Lower leg skin (tissue), 4 donors: ENCODE data around the gene CHRNG. TPM values are rescaled to one million over a fixed set of nuclear protein-coding genes. Genes with fewer than 3 reads are reported as not detected.

ENCODE experiments used
- DNase-seq, 2 donors: peaks; one replicate each; pipeline ENCODE4 v3.0.0-alpha.2; 2019; ENCODE audit warnings: low spot score in 2 of 2
- H3K4me3 ChIP-seq: fragments of 200-600 bp; sonication (generic); 2 replicates; pipeline ENCODE4 v1.5.1; 2017; ENCODE audit warnings: mild to moderate bottlenecking, low read depth; ENCODE audit not compliant: poor library complexity, severe bottlenecking
- POLR2A ChIP-seq, 2 donors: fragments of 450-650 bp; IDR thresholded peaks; one replicate each; pipeline ENCODE4 v1.6.1; 2016 to 2017; ENCODE audit warnings: antibody characterized with exemption in 2 of 2, mild to moderate bottlenecking in 1 of 2, moderate library complexity in 1 of 2
- WGBS, 2 donors: methylation state at CpG; one replicate each; pipeline ENCODE4 v1.1.5; 2018; 5-methylcytosine and 5-hydroxymethylcytosine counted together
- intact Hi-C: fragments of 100-400 bp; cut with DNase I; formaldehyde crosslinking; loops from one replicate; pipeline ENCODE4 v1.15.0; 2023; ENCODE audit warnings: low total_unique reads
- total RNA-seq, 4 donors: library from RNA; depleted of rRNA; stranded (reverse); fragments of >200 nt; gene quantifications; one replicate each; pipeline ENCODE4 v1.1.0, GENCODE V29; 2016
- TF ChIP-seq, protein P1 (sequence below), 3 donors: fragments of 450-650 bp; IDR thresholded peaks; one replicate each; pipeline ENCODE4 v1.5.1; 2016; ENCODE audit warnings: antibody characterized with exemption in 3 of 3, mild to moderate bottlenecking in 3 of 3, moderate library complexity in 2 of 3

Gene CHRNG
- total RNA-seq, 4 donors from 2014 or later: not detected

- TF ChIP-seq, protein P1, sequence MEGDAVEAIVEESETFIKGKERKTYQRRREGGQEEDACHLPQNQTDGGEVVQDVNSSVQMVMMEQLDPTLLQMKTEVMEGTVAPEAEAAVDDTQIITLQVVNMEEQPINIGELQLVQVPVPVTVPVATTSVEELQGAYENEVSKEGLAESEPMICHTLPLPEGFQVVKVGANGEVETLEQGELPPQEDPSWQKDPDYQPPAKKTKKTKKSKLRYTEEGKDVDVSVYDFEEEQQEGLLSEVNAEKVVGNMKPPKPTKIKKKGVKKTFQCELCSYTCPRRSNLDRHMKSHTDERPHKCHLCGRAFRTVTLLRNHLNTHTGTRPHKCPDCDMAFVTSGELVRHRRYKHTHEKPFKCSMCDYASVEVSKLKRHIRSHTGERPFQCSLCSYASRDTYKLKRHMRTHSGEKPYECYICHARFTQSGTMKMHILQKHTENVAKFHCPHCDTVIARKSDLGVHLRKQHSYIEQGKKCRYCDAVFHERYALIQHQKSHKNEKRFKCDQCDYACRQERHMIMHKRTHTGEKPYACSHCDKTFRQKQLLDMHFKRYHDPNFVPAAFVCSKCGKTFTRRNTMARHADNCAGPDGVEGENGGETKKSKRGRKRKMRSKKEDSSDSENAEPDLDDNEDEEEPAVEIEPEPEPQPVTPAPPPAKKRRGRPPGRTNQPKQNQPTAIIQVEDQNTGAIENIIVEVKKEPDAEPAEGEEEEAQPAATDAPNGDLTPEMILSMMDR (IDR thresholded peaks at IDR 0.05): no peak
- TF ChIP-seq POLR2A (IDR thresholded peaks at IDR 0.05): no peak
- 76 to 82% methylated on average over 10 of the region's 10 CpGs for WGBS, 2 donors
- no peak overlapping the region for H3K4me3 ChIP-seq
- DNase-seq: no peak
- intact Hi-C loops: no loop called here
Measured at GRCh38 chr2:232493701-232494474, 45.6 kb upstream of the CHRNG start.

GRCh38 chr2:232494542-232494941 lies 45.0 kb upstream of the CHRNG start:
- intact Hi-C loops: no loop called here
- no peak for TF ChIP-seq POLR2A (IDR thresholded peaks at IDR 0.05)
- TF ChIP-seq, protein P1 (IDR thresholded peaks at IDR 0.05): no peak
- no peak for DNase-seq
- H3K4me3 ChIP-seq: no peak overlapping the region
- WGBS, 2 donors: 82 to 89% methylated on average over 2 to 5 of the region's 5 CpGs

DNA sequence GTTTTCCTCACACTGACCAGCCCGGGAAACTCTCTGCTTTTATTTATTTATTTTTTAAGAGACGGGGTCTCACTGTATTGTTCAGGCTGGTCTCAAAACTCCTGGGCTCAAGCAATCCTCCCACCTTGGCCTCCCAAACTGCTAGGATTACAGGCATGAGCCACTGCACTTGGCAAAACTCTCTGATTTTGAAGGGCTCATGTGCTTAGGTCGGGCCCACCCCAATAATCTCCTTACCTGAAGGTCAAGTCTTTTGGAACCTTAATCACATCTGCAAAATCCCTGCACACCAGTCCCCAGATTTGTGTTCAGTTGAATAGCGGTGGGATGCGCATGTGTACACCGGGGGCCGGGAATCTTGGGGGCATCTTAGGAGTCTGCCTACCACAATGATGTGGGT lies 44.2 kb upstream of the CHRNG start:
- TF ChIP-seq, protein P1 (IDR thresholded peaks at IDR 0.05): no peak
- no peak for TF ChIP-seq POLR2A (IDR thresholded peaks at IDR 0.05)
- intact Hi-C loops: no loop called here
- no peak for DNase-seq
- no peak overlapping the region for H3K4me3 ChIP-seq
- WGBS, 2 donors: 94% methylated on average over 7 of the region's 7 CpGs

DNA sequence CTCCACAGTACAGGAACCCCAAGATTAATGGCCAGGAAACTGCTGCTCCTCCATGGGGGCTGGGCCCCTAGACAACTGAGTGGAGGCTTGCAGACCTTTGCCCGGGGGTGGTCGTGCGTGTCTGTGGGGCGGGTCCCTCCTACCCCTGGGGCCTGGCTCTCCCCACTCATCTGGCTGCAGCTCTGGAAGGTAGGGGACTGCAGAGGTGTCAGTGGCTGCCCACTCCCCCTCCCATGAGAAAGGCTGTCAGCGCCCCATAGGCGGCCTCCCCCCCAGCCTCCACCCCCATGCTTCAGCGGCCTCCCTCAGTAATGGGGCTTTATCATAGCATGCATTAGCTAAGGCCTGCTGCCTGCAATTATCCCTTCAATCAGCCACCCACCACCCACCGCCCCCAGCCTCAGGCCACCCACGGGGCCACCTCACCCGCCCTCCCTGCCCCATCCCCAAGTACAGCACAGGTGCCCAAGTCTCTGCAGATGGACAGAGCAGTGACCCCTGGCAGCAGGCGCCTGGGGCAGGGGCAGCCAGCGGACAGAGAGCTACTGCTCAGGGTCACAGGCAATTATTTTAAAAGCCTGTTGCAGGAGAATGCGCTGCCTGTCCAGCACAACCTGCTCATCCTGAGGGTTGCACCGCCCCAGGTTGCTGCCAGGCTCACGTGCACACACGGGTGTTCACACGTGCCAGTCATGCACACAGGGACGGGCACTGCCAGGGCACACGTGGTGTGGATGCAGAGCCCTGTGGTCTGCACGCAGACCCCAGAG lies 42.8 kb upstream of the CHRNG start:
- 67 to 83% methylated on average over 8 to 14 of the region's 20 CpGs for WGBS, 2 donors
- no peak for TF ChIP-seq POLR2A (IDR thresholded peaks at IDR 0.05)
- TF ChIP-seq, protein P1 (IDR thresholded peaks at IDR 0.05): no peak
- H3K4me3 ChIP-seq: no peak overlapping the region
- no peak for DNase-seq
- intact Hi-C loops: no loop called here

GRCh38 chr2:232497348-232497747 lies 42.1 kb upstream of the CHRNG start:
- intact Hi-C loops: no loop called here
- no peak for DNase-seq
- TF ChIP-seq, protein P1 (IDR thresholded peaks at IDR 0.05): no peak
- TF ChIP-seq POLR2A (IDR thresholded peaks at IDR 0.05): no peak
- 72 to 79% methylated on average over 13 of the region's 13 CpGs for WGBS, 2 donors
- no peak overlapping the region for H3K4me3 ChIP-seq
